Retinal pigment epithelial cell (primary cell): Measurements from ENCODE around the gene SYNRG.

Experiments
- DNase-seq: peaks from one replicate; pipeline ENCODE4 v3.0.0-alpha.2; 2010; ENCODE audit warnings: low read depth
- H3K4me3 ChIP-seq: 2 replicates; pipeline ENCODE4 v1.5.1; 2011; ENCODE audit warnings: mild to moderate bottlenecking, low read length, control low read depth, moderate library complexity
- CTCF ChIP-seq: conservative IDR thresholded peaks from 2 replicates; pipeline ENCODE4 v1.5.1; 2011; ENCODE audit warnings: low read depth, low read length, control low read depth, inconsistent platforms

Gene SYNRG

GRCh38 chr17:37505333-37505732 is 103.9 kb downstream of the SYNRG start:
- TF ChIP-seq CTCF = no peak
- H3K4me3 ChIP-seq = no peak overlapping the region
- no peak for DNase-seq

DNA sequence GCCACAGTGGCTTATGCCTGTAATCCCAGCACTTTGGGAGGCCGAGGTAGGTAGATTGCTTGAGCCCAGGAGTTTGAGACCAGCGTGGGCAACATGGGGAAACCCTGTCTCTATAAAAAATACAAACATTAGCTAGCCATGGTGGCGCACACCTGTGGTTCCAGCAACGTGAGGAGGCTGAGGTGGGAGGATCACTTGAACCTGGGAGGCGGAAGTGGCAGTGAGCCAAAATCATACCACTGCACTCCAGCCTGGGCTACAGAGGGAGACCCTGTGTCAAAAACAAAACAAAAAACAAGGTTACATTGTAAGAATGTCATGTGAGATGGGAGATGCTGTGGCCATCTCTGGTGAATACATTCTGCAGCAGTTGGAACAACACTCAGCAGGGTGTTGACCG is 106.1 kb downstream of the SYNRG start:
- H3K4me3 ChIP-seq = no peak overlapping the region
- no peak for DNase-seq
- TF ChIP-seq CTCF = no peak

- no peak for TF ChIP-seq CTCF
- DNase-seq = no peak
- no peak overlapping the region for H3K4me3 ChIP-seq
These were observed 106.9 kb downstream of the SYNRG start for GRCh38 chr17:37502009-37502936.

DNA sequence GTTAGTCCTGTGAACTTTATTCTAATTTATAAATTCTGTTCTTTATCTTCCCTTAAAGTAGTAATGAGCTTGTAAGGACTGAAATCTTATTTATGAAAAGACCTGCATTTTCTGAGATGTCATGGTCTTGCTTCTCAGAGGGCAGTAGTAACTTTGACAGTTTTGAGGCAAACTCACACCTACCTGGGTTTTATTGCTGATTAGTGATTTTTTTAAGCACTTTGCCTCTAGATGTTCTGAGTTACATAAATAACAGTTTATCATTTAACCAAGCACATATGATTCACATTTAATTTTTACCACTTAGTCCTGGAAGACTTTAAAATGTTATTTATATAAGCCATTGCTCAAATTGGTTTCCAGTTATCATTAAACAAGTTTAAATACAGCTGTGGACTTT is 108.8 kb downstream of the SYNRG start:
- TF ChIP-seq CTCF = no peak
- DNase-seq = no peak
- H3K4me3 ChIP-seq = no peak overlapping the region

GRCh38 chr17:37494971-37495370 is 114.2 kb downstream of the SYNRG start:
- no peak for TF ChIP-seq CTCF
- no peak overlapping the region for H3K4me3 ChIP-seq
- no peak for DNase-seq

DNA sequence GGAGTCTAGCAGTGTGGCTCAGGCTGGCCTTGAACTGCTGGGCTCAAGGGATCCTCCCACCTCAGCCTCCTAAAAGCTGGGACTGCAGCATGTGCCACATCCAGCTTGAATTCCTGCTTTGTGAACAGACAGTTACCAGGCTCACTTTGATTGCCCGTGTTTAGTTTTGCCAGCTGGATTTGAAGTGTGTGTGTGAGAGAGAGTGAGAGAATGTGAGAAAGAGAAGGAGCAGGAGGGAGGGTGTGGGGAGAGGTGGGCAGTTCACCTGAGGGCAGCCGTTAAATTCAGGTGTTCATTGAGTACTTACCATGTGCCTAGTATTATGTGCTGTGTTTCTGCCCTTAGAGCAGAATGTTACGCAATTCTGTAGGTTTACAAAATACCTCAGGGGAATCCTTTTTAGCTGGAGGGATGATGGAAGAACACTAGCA is 114.8 kb downstream of the SYNRG start:
- H3K4me3 ChIP-seq = no peak overlapping the region
- no peak for DNase-seq
- no peak for TF ChIP-seq CTCF

DNA sequence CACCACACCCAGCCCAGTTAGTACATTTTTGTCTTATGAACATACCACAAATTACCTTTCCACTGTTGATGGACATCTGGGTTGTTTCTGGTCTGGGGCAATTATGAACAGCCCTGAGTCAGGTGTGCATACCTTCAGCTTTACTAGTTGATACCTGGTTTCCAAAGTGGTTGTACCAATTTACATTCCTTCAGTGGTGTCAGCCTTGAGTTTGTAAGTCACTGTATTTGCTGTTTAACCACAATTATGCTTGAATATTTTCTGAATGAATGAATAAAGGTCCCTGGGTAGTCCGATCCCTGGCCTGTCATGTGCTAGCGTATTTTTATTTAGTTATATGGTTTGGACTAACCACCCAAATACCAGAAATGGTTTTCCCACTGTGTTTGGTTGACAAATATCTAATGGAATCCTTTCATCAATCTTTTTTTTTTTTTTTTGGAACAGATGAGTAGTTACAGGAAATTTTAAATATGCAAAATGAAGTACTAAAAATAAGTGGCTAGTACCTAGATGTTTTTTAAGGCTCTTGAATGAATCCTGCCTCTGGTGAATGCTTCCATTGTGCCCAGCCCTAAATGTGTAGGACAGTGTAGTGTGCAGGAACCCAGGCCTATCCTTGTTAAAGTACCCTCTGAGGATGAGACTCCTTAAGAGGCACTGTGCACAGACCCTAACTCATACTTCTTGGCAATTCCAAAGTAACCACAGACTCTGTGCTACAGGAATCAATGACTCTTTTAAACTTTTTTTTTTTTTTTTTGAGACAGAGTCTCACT is 115.8 kb downstream of the SYNRG start:
- no peak for TF ChIP-seq CTCF
- no peak for DNase-seq
- no peak overlapping the region for H3K4me3 ChIP-seq
